Thymus (tissue), 11 donors: ENCODE data around the gene GCA. TPM values are rescaled to one million over a fixed set of nuclear protein-coding genes. Genes with fewer than 3 reads are reported as not detected.
A peak's percentile ranks its signal among the peaks of the same experiment; 100 is the strongest.

Experiments
- DNase-seq, 9 donors: peaks; one replicate each; pipeline ENCODE4 v3.0.0-alpha.2; 2013; ENCODE audit warnings: low spot score in 9 of 9, low read depth in 6 of 9, missing footprints in 1 of 9
- H3K27ac ChIP-seq, 2 donors: one replicate each; pipeline ENCODE4 v1.5.1; 2013; ENCODE audit warnings: control low read depth in 1 of 2, low read depth in 1 of 2, low read length in 1 of 2, mild to moderate bottlenecking in 1 of 2, moderate library complexity in 1 of 2
- H3K27me3 ChIP-seq, 2 donors: one replicate each; pipeline ENCODE4 v1.5.1; 2013; ENCODE audit warnings: low read length in 1 of 2; ENCODE audit not compliant: control insufficient read depth in 2 of 2, insufficient read depth in 1 of 2
- H3K36me3 ChIP-seq, 2 donors: one replicate each; pipeline ENCODE4 v1.5.1; 2013; ENCODE audit warnings: low read length in 1 of 2, mild to moderate bottlenecking in 1 of 2, moderate library complexity in 1 of 2; ENCODE audit not compliant: control insufficient read depth in 2 of 2, insufficient read depth in 2 of 2
- H3K4me1 ChIP-seq, 2 donors: one replicate each; pipeline ENCODE4 v1.5.1; 2013; ENCODE audit warnings: low read length in 2 of 2; ENCODE audit not compliant: control insufficient read depth in 2 of 2, insufficient read depth in 2 of 2
- H3K4me3 ChIP-seq, 2 donors: one replicate each; pipeline ENCODE4 v1.5.1; 2013; ENCODE audit warnings: low read length in 2 of 2, control low read depth in 1 of 2, mild to moderate bottlenecking in 1 of 2
- H3K9me3 ChIP-seq, 2 donors: one replicate each; pipeline ENCODE4 v1.5.1; 2013; ENCODE audit warnings: low read length in 1 of 2, mild to moderate bottlenecking in 1 of 2; ENCODE audit not compliant: control insufficient read depth in 2 of 2, insufficient read depth in 1 of 2
- WGBS: extraction: QIAGEN DNeasy Blood & Tissue Kit; methylation state at CpG from one replicate; pipeline ENCODE4 v1.1.7; 2013; 5-methylcytosine and 5-hydroxymethylcytosine counted together
- polyA plus RNA-seq: library from polyadenylated mRNA; stranded (reverse); fragments of 200-250 nt; gene quantifications from one replicate; pipeline ENCODE4 v1.2.3, GENCODE V29; 2013
- total RNA-seq: library from RNA; stranded (reverse); fragments of 120-200 nt; gene quantifications from one replicate; pipeline ENCODE4 v1.2.4, GENCODE V29; 2013
- donor health status: healthy.

GCA gene
- total and polyA plus RNA-seq, 2 donors: 38.9 to 53.4 TPM

DNA sequence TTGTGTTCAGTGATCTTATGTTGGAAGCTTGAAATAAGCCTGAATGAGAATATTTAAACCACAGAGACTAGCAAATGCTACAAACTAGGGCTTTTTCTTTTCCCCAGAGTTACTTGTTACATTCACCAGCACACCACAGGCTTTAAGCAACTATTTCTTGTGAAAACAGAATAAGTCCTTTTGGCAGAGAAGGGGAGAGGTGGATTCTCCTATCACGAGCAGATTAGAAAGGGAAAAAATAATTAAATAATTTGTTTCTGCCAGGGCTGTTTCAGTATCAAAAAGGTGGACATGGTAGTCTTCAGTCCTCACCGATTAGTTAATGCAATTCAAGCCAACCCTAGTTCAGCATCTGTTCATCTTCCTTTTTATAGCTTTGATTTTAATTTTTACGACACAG lies 38.0 kb upstream of the GCA start:
- no peak overlapping the region for H3K4me3 ChIP-seq
- DNase-seq: no peak
- no peaks in the 10 kb centered on the region for H3K4me1 ChIP-seq
- no peak overlapping the region for H3K27ac ChIP-seq
- peaks cover 0 to 7% of the 10 kb centered on the region in 2 donors for H3K36me3 ChIP-seq
- no peaks in the 10 kb centered on the region for H3K27me3 ChIP-seq
- no peaks in the 10 kb centered on the region for H3K9me3 ChIP-seq
- 97% methylated on average over 3 of the region's 3 CpGs for WGBS

GRCh38 chr2:162308747-162309503 lies 35.0 kb upstream of the GCA start:
- Histone ChIP-seq H3K4me3 (no peak overlapping the region), H3K9me3 (no peaks in the 10 kb centered on the region), H3K27ac (no peak overlapping the region), H3K4me1 (no peaks in the 10 kb centered on the region), H3K36me3 (peaks cover 0 to 7% of the 10 kb centered on the region in 2 donors), H3K27me3 (no peaks in the 10 kb centered on the region)
- DNase-seq: no peak
- 98% methylated on average over 3 of the region's 3 CpGs for WGBS

- H3K36me3 ChIP-seq: peaks cover 0 to 7% of the 10 kb centered on the region in 2 donors
- DNase-seq: no peak
- H3K4me3 ChIP-seq: no peak overlapping the region
- WGBS: 97% methylated on average over 1 of the region's 1 CpG
- H3K27ac ChIP-seq: no peak overlapping the region
- H3K9me3 ChIP-seq: no peaks in the 10 kb centered on the region
- H3K27me3 ChIP-seq: no peaks in the 10 kb centered on the region
- H3K4me1 ChIP-seq: peaks cover 3% of the 10 kb centered on the region in 2 donors
Observed at GRCh38 chr2:162312853-162313252, 31.1 kb upstream of the GCA start.

- Histone ChIP-seq H3K4me1 (peaks cover 3 to 5% of the 10 kb centered on the region in 2 donors), H3K36me3 (no peaks in the 10 kb centered on the region), H3K4me3 (no peak overlapping the region), H3K27ac (peak overlapping the region in 1 of 2 donors; percentile 15), H3K27me3 (no peaks in the 10 kb centered on the region), H3K9me3 (no peaks in the 10 kb centered on the region)
- no peak for DNase-seq
- 91% methylated on average over 4 of the region's 4 CpGs for WGBS
Observed at GRCh38 chr2:162315938-162316337, 28.0 kb upstream of the GCA start.

DNA sequence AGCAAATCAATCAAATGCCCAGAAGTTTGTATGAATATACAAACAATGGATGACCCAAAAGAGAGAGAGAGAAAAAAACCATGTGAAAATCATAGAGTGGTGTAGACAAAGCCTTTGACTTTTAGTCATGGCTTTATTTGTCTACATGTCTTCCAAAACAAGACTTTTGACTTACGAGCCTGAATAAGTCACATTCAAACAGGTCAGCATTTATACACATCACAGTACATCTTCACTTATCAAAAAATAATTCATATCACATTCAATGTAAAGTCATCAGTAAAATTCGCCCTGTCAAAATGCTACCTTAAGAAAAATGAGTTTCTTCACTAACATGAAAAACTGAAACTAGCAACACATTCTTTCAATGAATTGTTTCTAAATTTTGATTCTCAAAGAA lies 27.3 kb upstream of the GCA start:
- no peaks in the 10 kb centered on the region for H3K27me3 ChIP-seq
- DNase-seq: peak in 1 of 9 donors; percentile 10
- H3K27ac ChIP-seq: no peak overlapping the region
- WGBS: 91% methylated on average over 2 of the region's 2 CpGs
- peak overlapping the region in 1 of 2 donors; percentile 80 for H3K4me3 ChIP-seq
- H3K4me1 ChIP-seq: peaks cover 3 to 5% of the 10 kb centered on the region in 2 donors
- no peaks in the 10 kb centered on the region for H3K36me3 ChIP-seq
- H3K9me3 ChIP-seq: no peaks in the 10 kb centered on the region

DNA sequence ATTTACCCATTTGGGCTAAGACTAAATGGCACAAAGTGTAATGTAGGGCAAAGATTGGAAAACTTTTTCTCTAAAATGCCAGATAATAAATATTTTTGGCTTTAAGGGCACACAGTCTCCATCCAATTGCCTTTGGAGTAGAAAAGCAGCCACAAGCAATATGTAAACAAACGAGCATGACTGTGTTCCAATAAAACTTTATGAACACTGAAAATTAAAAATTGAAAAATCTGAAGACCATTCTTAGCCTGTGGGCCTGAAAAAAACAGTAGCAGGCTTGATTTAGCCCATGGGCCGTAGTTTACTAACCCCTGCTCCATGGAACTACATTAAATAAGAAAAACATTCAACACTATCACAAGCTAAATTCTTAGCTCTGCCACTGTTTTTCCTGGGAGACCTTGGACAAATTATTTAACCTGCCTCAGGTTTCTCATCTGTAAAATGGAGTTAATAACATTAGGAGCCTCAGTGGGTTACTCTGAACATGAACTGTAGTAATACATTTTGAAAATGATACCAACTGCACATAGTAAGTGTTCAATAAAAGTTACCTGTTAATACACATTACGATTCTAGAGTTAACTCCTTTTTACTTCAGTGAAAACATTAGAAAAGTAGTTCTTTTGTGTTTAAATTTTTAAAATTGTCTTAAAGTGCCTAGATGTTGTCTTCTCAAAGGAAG lies 26.7 kb upstream of the GCA start:
- peak overlapping the region; percentile 80 to 93 for H3K4me3 ChIP-seq
- H3K4me1 ChIP-seq: peaks cover 3 to 5% of the 10 kb centered on the region in 2 donors
- H3K27me3 ChIP-seq: no peaks in the 10 kb centered on the region
- H3K36me3 ChIP-seq: no peaks in the 10 kb centered on the region
- peak in 1 of 9 donors; percentile 14 for DNase-seq
- 71% methylated on average over 3 of the region's 3 CpGs for WGBS
- H3K27ac ChIP-seq: no peak overlapping the region
- no peaks in the 10 kb centered on the region for H3K9me3 ChIP-seq

GRCh38 chr2:162317861-162318327 lies 26.0 kb upstream of the GCA start:
- Histone ChIP-seq H3K4me1 (peaks cover 3 to 5% of the 10 kb centered on the region in 2 donors), H3K36me3 (no peaks in the 10 kb centered on the region), H3K27ac (peak overlapping the region; percentile 87 to 94), H3K27me3 (no peaks in the 10 kb centered on the region), H3K4me3 (peak overlapping the region; percentile 80 to 93), H3K9me3 (no peaks in the 10 kb centered on the region)
- DNase-seq: peak in 6 of 9 donors; percentile 14 to 59 (median 30)
- WGBS: 2% methylated on average over 16 of the region's 16 CpGs

DNA sequence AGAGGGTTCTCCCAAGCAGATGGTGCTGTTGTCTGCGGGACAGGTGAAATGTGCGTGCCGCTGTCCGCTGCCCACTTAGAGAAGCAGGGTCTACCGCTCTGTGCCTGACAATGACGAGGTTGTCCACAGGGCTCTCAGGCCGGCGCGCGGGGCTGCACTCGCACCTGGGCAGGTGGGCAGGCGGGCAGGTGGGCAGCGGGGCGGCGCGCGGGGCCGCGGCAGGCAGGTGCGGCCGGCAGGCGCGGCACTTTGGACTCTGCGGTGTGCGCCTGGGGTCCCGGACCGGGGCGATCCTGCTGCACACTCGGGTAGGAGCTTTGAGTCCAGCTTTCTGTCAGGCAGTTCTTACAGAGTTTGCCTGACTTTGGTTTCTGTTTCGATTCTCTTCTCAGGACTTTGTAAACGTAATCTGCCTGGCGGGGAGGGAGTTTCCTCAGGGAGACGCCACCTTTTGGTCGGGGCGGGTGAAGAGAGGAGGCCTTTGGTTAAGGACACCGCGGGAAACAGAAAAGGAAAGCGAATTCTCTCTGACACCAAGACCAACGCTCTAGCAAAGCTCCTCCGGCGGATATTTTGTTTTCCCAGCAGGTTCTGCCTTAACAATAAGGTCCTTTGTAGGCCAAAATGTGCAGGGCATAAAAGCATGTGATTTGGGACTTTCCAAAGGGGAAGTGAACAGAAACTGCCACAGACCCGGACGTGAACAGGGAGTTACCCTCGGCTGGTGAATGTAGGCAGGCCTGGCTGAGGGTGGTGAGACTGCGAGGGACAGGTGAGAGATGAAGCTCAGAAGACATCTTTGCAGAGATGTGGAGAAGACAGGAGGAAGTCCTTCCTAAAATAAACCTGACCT lies 25.4 kb upstream of the GCA start, which contains the start of gene IFIH1:
Gene IFIH1 (minus strand): TSS at position 357 of the 853 bp plus-strand sequence. CDS start 377 bp downstream, outside the sequence.
- Histone ChIP-seq H3K4me3 (peak within 1 kb of the TSS; percentile 80 to 93), H3K9me3 (no peaks in the 10 kb centered on the region), H3K27me3 (no peaks in the 10 kb centered on the region), H3K27ac (peak within 1 kb of the TSS; percentile 87 to 94), H3K36me3 (no peaks in the 10 kb centered on the region), H3K4me1 (peaks cover 3 to 5% of the 10 kb centered on the region in 2 donors)
- under 1% methylated on average over 45 of the region's 45 CpGs for WGBS
- peak; percentile 53 to 88 (median 61) for DNase-seq
